Measurements from ENCODE around the gene CTSS.
A peak's percentile ranks its signal among the peaks of the same experiment; 100 is the strongest.
"Not testable (repeated sequence)": the region's sequence is repeated elsewhere in the genome, so short reads cannot be mapped to it uniquely, and the experiment has no call there.

Gene CTSS

GRCh38 chr1:150791585-150791984, 26.0 kb upstream of the CTSS start:
- no peak for ATAC-seq (replicated peaks)
- Mint-ChIP-seq H3K4me1 (peaks cover 7 to 28% of the 10 kb centered on the region in 2 donors), H3K36me3 (peaks cover 11 to 15% of the 10 kb centered on the region in 2 donors), H3K4me3 (no peak overlapping the region), H3K9me3 (no peaks in the 10 kb centered on the region), H3K27ac (no peak overlapping the region), H3K27me3 (no peaks in the 10 kb centered on the region)
- DNase-seq: no peak

- Mint-ChIP-seq H3K36me3 (peaks cover 0 to 2% of the 10 kb centered on the region in 2 donors), H3K9me3 (no peaks in the 10 kb centered on the region), H3K27ac (no peak overlapping the region), H3K4me3 (no peak overlapping the region), H3K4me1 (peaks cover 4 to 21% of the 10 kb centered on the region in 2 donors), H3K27me3 (no peaks in the 10 kb centered on the region)
- DNase-seq (no peak), ATAC-seq (replicated peaks) (no peak)
Measured at GRCh38 chr1:150789396-150789795, 23.8 kb upstream of the CTSS start.

- H3K36me3 Mint-ChIP-seq: peaks cover 0 to 2% of the 10 kb centered on the region in 2 donors
- H3K9me3 Mint-ChIP-seq: no peaks in the 10 kb centered on the region
- DNase-seq (no peak), ATAC-seq (replicated peaks) (no peak)
- peaks cover 4 to 21% of the 10 kb centered on the region in 2 donors for H3K4me1 Mint-ChIP-seq
- no peak overlapping the region for H3K4me3 Mint-ChIP-seq
- H3K27me3 Mint-ChIP-seq: no peaks in the 10 kb centered on the region
- H3K27ac Mint-ChIP-seq: no peak overlapping the region
Measured at GRCh38 chr1:150788946-150789345, 23.4 kb upstream of the CTSS start.

- Mint-ChIP-seq H3K27ac (no peak overlapping the region), H3K4me3 (no peak overlapping the region), H3K4me1 (peaks cover 4 to 21% of the 10 kb centered on the region in 2 donors), H3K36me3 (peaks cover 0 to 2% of the 10 kb centered on the region in 2 donors), H3K9me3 (no peaks in the 10 kb centered on the region), H3K27me3 (no peaks in the 10 kb centered on the region)
- no peak for ATAC-seq (replicated peaks)
- no peak for DNase-seq
Measured at GRCh38 chr1:150787455-150787854, 21.9 kb upstream of the CTSS start.

GRCh38 chr1:150780510-150780909, 14.9 kb upstream of the CTSS start:
- Mint-ChIP-seq H3K27ac (no peak overlapping the region), H3K27me3 (no peaks in the 10 kb centered on the region), H3K9me3 (no peaks in the 10 kb centered on the region), H3K4me3 (no peak overlapping the region), H3K36me3 (no peaks in the 10 kb centered on the region), H3K4me1 (no peaks in the 10 kb centered on the region)
- ATAC-seq (replicated peaks): no peak
- no peak for DNase-seq

- Mint-ChIP-seq H3K36me3 (no peaks in the 10 kb centered on the region), H3K27me3 (no peaks in the 10 kb centered on the region), H3K4me3 (no peak overlapping the region), H3K9me3 (no peaks in the 10 kb centered on the region), H3K27ac (no peak overlapping the region), H3K4me1 (no peaks in the 10 kb centered on the region)
- ATAC-seq (replicated peaks) (no peak), DNase-seq (no peak)
Measured at GRCh38 chr1:150778409-150778808, 12.8 kb upstream of the CTSS start.

- Mint-ChIP-seq H3K27me3 (no peaks in the 10 kb centered on the region), H3K4me3 (no peak overlapping the region), H3K4me1 (no peaks in the 10 kb centered on the region), H3K36me3 (no peaks in the 10 kb centered on the region), H3K27ac (no peak overlapping the region), H3K9me3 (no peaks in the 10 kb centered on the region)
- ATAC-seq (replicated peaks) (no peak), DNase-seq (no peak)
Measured at GRCh38 chr1:150777544-150777943, 12.0 kb upstream of the CTSS start.

GRCh38 chr1:150775931-150776505, 10.4 kb upstream of the CTSS start:
- H3K27me3 Mint-ChIP-seq; H3K4me1 Mint-ChIP-seq; H3K9me3 Mint-ChIP-seq; H3K36me3 Mint-ChIP-seq; H3K4me3 Mint-ChIP-seq; H3K27ac Mint-ChIP-seq; ATAC-seq (replicated peaks); DNase-seq: not testable (repeated sequence)

- H3K36me3 Mint-ChIP-seq: no peaks in the 10 kb centered on the region
- ATAC-seq (replicated peaks): no peak
- H3K4me3 Mint-ChIP-seq: no peak overlapping the region
- H3K27ac Mint-ChIP-seq: no peak overlapping the region
- H3K4me1 Mint-ChIP-seq: no peaks in the 10 kb centered on the region
- H3K9me3 Mint-ChIP-seq: no peaks in the 10 kb centered on the region
- H3K27me3 Mint-ChIP-seq: no peaks in the 10 kb centered on the region
- DNase-seq: no peak
Measured at GRCh38 chr1:150775276-150775675, 9.7 kb upstream of the CTSS start.

GRCh38 chr1:150772326-150772725, 6.7 kb upstream of the CTSS start:
- no peak overlapping the region for H3K4me3 Mint-ChIP-seq
- H3K36me3 Mint-ChIP-seq: no peaks in the 10 kb centered on the region
- no peaks in the 10 kb centered on the region for H3K4me1 Mint-ChIP-seq
- ATAC-seq (replicated peaks): no peak
- no peak overlapping the region for H3K27ac Mint-ChIP-seq
- DNase-seq: no peak
- H3K27me3 Mint-ChIP-seq: no peaks in the 10 kb centered on the region
- H3K9me3 Mint-ChIP-seq: no peaks in the 10 kb centered on the region

- not testable (repeated sequence) for H3K27ac Mint-ChIP-seq; H3K4me3 Mint-ChIP-seq; ATAC-seq (replicated peaks); H3K27me3 Mint-ChIP-seq; H3K9me3 Mint-ChIP-seq; DNase-seq; H3K36me3 Mint-ChIP-seq
- H3K4me1 Mint-ChIP-seq: peaks cover 13 to 37% of the 10 kb centered on the region in 2 donors
Measured at GRCh38 chr1:150767704-150768103, 2.1 kb upstream of the CTSS start.

GRCh38 chr1:150765977-150766301, 361 bp upstream of the CTSS start:
- not testable (repeated sequence) for DNase-seq, H3K9me3 Mint-ChIP-seq, H3K27me3 Mint-ChIP-seq
- peak in 1 of 2 donors; percentile 49 for ATAC-seq (replicated peaks)
- peaks cover 18 to 20% of the 10 kb centered on the region in 2 donors for H3K36me3 Mint-ChIP-seq
- H3K4me1 Mint-ChIP-seq: peaks cover 19 to 45% of the 10 kb centered on the region in 2 donors
- H3K27ac Mint-ChIP-seq: peak overlapping the region; percentile 100
- H3K4me3 Mint-ChIP-seq: peak overlapping the region; percentile 99 to 100

GRCh38 chr1:150764617-150765101, 919 bp downstream of the CTSS start:
- Mint-ChIP-seq H3K9me3 (peaks cover 0 to 4% of the 10 kb centered on the region in 2 donors), H3K36me3 (peaks cover 29 to 30% of the 10 kb centered on the region in 2 donors), H3K4me1 (peaks cover 27 to 57% of the 10 kb centered on the region in 2 donors), H3K27ac (peak overlapping the region; percentile 100), H3K4me3 (peak overlapping the region; percentile 99 to 100), H3K27me3 (no peaks in the 10 kb centered on the region)
- DNase-seq: no peak
- ATAC-seq (replicated peaks): peak in 1 of 2 donors; percentile 42

GRCh38 chr1:150763018-150763417, 2.6 kb downstream of the CTSS start:
- no peak for ATAC-seq (replicated peaks)
- Mint-ChIP-seq H3K27me3 (no peaks in the 10 kb centered on the region), H3K27ac (peak overlapping the region; percentile 52), H3K9me3 (peaks cover 0 to 4% of the 10 kb centered on the region in 2 donors), H3K36me3 (peaks cover 32 to 37% of the 10 kb centered on the region in 2 donors), H3K4me1 (peaks cover 27 to 68% of the 10 kb centered on the region in 2 donors), H3K4me3 (peak overlapping the region; percentile 34 to 47)
- no peak for DNase-seq

- DNase-seq: no peak
- H3K9me3 Mint-ChIP-seq: peaks cover 0 to 4% of the 10 kb centered on the region in 2 donors
- peaks cover 32 to 41% of the 10 kb centered on the region in 2 donors for H3K36me3 Mint-ChIP-seq
- H3K27ac Mint-ChIP-seq: no peak overlapping the region
- no peak for ATAC-seq (replicated peaks)
- H3K4me3 Mint-ChIP-seq: peak overlapping the region; percentile 34 to 47
- H3K4me1 Mint-ChIP-seq: peaks cover 27 to 68% of the 10 kb centered on the region in 2 donors
- H3K27me3 Mint-ChIP-seq: no peaks in the 10 kb centered on the region
Measured at GRCh38 chr1:150762552-150762951, 3.0 kb downstream of the CTSS start.

Data from stimulated activated naive B cell treated with anti-CD40 and anti-IgM and Interleukin-4, amounts not matched to agents 10 μg/mL and 1 μg/mL and 100 μg/mL, for 72 hours (primary cell).